GM10266 (cell line): Measurements from ENCODE around the gene ZCWPW2.

Experiments used
- DNase-seq: peaks from one replicate; pipeline ENCODE4 v3.0.0; 2012; ENCODE audit errors: extremely low spot score
- TF ChIP-seq, protein P1 (sequence below): IDR thresholded peaks from 2 replicates; pipeline ENCODE4 v1.5.1; 2012; ENCODE audit warnings: mild to moderate bottlenecking, low read depth; ENCODE audit not compliant: control insufficient read depth, insufficient read depth; ENCODE audit errors: missing control alignments

ZCWPW2 gene

GRCh38 chr3:28376424-28376823 is 27.9 kb downstream of the ZCWPW2 start:
- no peak for DNase-seq
- TF ChIP-seq, protein P1, sequence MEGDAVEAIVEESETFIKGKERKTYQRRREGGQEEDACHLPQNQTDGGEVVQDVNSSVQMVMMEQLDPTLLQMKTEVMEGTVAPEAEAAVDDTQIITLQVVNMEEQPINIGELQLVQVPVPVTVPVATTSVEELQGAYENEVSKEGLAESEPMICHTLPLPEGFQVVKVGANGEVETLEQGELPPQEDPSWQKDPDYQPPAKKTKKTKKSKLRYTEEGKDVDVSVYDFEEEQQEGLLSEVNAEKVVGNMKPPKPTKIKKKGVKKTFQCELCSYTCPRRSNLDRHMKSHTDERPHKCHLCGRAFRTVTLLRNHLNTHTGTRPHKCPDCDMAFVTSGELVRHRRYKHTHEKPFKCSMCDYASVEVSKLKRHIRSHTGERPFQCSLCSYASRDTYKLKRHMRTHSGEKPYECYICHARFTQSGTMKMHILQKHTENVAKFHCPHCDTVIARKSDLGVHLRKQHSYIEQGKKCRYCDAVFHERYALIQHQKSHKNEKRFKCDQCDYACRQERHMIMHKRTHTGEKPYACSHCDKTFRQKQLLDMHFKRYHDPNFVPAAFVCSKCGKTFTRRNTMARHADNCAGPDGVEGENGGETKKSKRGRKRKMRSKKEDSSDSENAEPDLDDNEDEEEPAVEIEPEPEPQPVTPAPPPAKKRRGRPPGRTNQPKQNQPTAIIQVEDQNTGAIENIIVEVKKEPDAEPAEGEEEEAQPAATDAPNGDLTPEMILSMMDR, result no peak

- DNase-seq, result no peak
- TF ChIP-seq, protein P1, result no peak
Measured at GRCh38 chr3:28386049-28386448, 37.5 kb downstream of the ZCWPW2 start.

GRCh38 chr3:28388978-28389377 is 40.5 kb downstream of the ZCWPW2 start:
- no peak for DNase-seq
- TF ChIP-seq, protein P1, result no peak

DNA sequence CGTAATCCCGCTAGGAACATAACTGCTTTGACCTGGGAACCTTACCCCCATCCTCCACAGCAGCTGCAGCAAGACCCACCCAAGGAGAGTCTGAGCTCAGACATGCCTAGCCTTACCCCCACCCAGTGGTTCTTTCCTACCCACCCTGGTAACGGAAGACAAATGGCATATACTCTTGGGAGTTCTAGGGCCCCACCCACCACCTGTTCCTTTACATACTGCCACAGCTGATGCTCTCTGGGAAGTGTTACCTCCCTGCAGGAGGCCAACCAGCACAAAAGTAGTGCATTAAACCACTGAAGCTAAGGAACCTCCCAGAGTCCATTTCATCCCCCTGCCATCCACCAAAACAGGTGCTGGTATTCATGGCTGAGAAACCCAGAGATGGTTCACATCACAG is 50.7 kb downstream of the ZCWPW2 start:
- TF ChIP-seq, protein P1, result no peak
- DNase-seq, result no peak

DNA sequence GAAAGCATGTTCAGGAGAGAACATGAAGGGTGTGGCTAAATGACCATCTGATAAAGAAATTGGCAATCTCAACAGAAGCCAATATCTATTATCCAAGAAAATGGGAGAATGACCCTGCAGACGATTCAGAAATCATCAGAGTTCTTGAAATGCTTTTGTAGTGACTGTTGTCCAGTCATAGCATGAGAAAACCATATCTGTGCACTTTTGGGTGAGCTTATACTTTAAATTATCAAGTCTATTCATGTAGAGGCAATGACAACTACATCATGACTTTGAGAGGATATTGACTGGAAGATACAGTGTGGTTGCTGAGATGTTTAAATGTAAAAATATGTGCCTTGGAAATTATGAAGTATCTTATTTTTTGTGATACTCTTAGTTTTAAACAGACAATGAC is 57.7 kb downstream of the ZCWPW2 start:
- DNase-seq, result no peak
- TF ChIP-seq, protein P1, result no peak

GRCh38 chr3:28449398-28449797 is 100.9 kb downstream of the ZCWPW2 start:
- no peak for DNase-seq
- TF ChIP-seq, protein P1, result no peak

GRCh38 chr3:28462866-28463265 is 114.3 kb downstream of the ZCWPW2 start:
- TF ChIP-seq, protein P1, result no peak
- DNase-seq, result no peak
